GM21367 (cell line): Measurements from ENCODE around the gene MMP17.

Experiments
- ATAC-seq: cut with Tn5 transposase; IDR thresholded peaks from one replicate; pipeline ENCODE4 v1.9.1; 2021; ENCODE audit not compliant: unreplicated experiment

The MMP17 gene

GRCh38 chr12:131892711-131893604 is 64.8 kb downstream of the MMP17 start:
- no peak for ATAC-seq

- ATAC-seq: no peak
Observed at GRCh38 chr12:131893605-131894312, 65.6 kb downstream of the MMP17 start.

- ATAC-seq: peak; percentile 65
Observed at GRCh38 chr12:131894313-131894860, 66.2 kb downstream of the MMP17 start, which contains the start of gene ULK1. Gene ULK1 (plus strand): TSS chr12:131894622. CDS start chr12:131895002, 380 bp downstream.

GRCh38 chr12:131894981-131895639 is 66.9 kb downstream of the MMP17 start:
- ATAC-seq: no peak

- peak; percentile 8 for ATAC-seq
Observed at GRCh38 chr12:131895640-131896079, 67.5 kb downstream of the MMP17 start.

GRCh38 chr12:131896080-131896810 is 68.1 kb downstream of the MMP17 start:
- peak; percentile 59 for ATAC-seq

GRCh38 chr12:131896811-131897270 is 68.6 kb downstream of the MMP17 start:
- no peak for ATAC-seq

GRCh38 chr12:131897276-131897675 is 69.1 kb downstream of the MMP17 start:
- ATAC-seq: no peak

- no peak for ATAC-seq
Observed at GRCh38 chr12:131897875-131898274, 69.7 kb downstream of the MMP17 start.

- ATAC-seq: no peak
Observed at GRCh38 chr12:131900397-131900796, 72.2 kb downstream of the MMP17 start.
